GM18508 (cell line): ENCODE data around the gene TSHZ3.

ENCODE experiments used
- ATAC-seq: cut with Tn5 transposase; IDR thresholded peaks from one replicate; pipeline ENCODE4 v1.9.1; 2021; ENCODE audit warnings: moderate number of reproducible peaks; ENCODE audit not compliant: insufficient read depth, unreplicated experiment

Gene TSHZ3

GRCh38 chr19:31296741-31297390, 52.4 kb downstream of the TSHZ3 start:
- ATAC-seq = no peak

GRCh38 chr19:31294189-31294588, 55.0 kb downstream of the TSHZ3 start:
- ATAC-seq = no peak

- no peak for ATAC-seq
Measured at GRCh38 chr19:31292639-31293185, 56.5 kb downstream of the TSHZ3 start.

- no peak for ATAC-seq
Measured at GRCh38 chr19:31290931-31291590, 58.2 kb downstream of the TSHZ3 start.

- ATAC-seq = no peak
Measured at GRCh38 chr19:31289976-31290375, 59.3 kb downstream of the TSHZ3 start.

- no peak for ATAC-seq
Measured at GRCh38 chr19:31289381-31289880, 59.8 kb downstream of the TSHZ3 start.

GRCh38 chr19:31286491-31286890, 62.7 kb downstream of the TSHZ3 start:
- no peak for ATAC-seq

GRCh38 chr19:31285744-31286143, 63.5 kb downstream of the TSHZ3 start:
- ATAC-seq = no peak

- no peak for ATAC-seq
Measured at GRCh38 chr19:31284621-31285020, 64.6 kb downstream of the TSHZ3 start.

- ATAC-seq = no peak
Measured at GRCh38 chr19:31283701-31284100, 65.5 kb downstream of the TSHZ3 start.

GRCh38 chr19:31282346-31282745, 66.9 kb downstream of the TSHZ3 start:
- ATAC-seq = no peak

- no peak for ATAC-seq
Measured at GRCh38 chr19:31280287-31281006, 68.8 kb downstream of the TSHZ3 start.

GRCh38 chr19:31279436-31279765, 69.8 kb downstream of the TSHZ3 start:
- no peak for ATAC-seq

- no peak for ATAC-seq
Measured at GRCh38 chr19:31278555-31279435, 70.4 kb downstream of the TSHZ3 start.

- ATAC-seq = no peak
Measured at GRCh38 chr19:31277516-31277915, 71.7 kb downstream of the TSHZ3 start.

GRCh38 chr19:31276831-31277230, 72.4 kb downstream of the TSHZ3 start:
- ATAC-seq = no peak

- ATAC-seq = no peak
Measured at GRCh38 chr19:31275068-31275334, 74.2 kb downstream of the TSHZ3 start.

- ATAC-seq = no peak
Measured at GRCh38 chr19:31274251-31275067, 74.8 kb downstream of the TSHZ3 start.

- ATAC-seq = no peak
Measured at GRCh38 chr19:31272583-31273106, 76.6 kb downstream of the TSHZ3 start.
